GM19455 (cell line): ENCODE measurements around the gene CDC14B.
"Not testable (repeated sequence)": the region's sequence is repeated elsewhere in the genome, so short reads cannot be mapped to it uniquely, and the experiment has no call there.

Experiments used
- ATAC-seq: cut with Tn5 transposase; IDR thresholded peaks from one replicate; pipeline ENCODE4 v1.9.1; 2021; ENCODE audit not compliant: unreplicated experiment

Gene CDC14B

GRCh38 chr9:96587338-96588315 lies 32.0 kb downstream of the CDC14B start:
- no peak for ATAC-seq

- ATAC-seq, result no peak
Observed at GRCh38 chr9:96585426-96585825, 34.2 kb downstream of the CDC14B start.

GRCh38 chr9:96582199-96582598 lies 37.4 kb downstream of the CDC14B start:
- ATAC-seq, result not testable (repeated sequence)

GRCh38 chr9:96581786-96582185 lies 37.9 kb downstream of the CDC14B start:
- ATAC-seq, result no peak

- no peak for ATAC-seq
Observed at GRCh38 chr9:96581301-96581700, 38.3 kb downstream of the CDC14B start.

- no peak for ATAC-seq
Observed at GRCh38 chr9:96574931-96575351, 44.7 kb downstream of the CDC14B start.

- no peak for ATAC-seq
Observed at GRCh38 chr9:96574455-96574854, 45.2 kb downstream of the CDC14B start.

- ATAC-seq, result peak; percentile 58
Observed at GRCh38 chr9:96567203-96567700, 52.4 kb downstream of the CDC14B start.

- peak; percentile 92 for ATAC-seq
Observed at GRCh38 chr9:96566498-96567202, 53.0 kb downstream of the CDC14B start.

GRCh38 chr9:96565671-96566497 lies 53.8 kb downstream of the CDC14B start:
- no peak for ATAC-seq

- no peak for ATAC-seq
Observed at GRCh38 chr9:96564217-96564616, 55.4 kb downstream of the CDC14B start.

- ATAC-seq, result no peak
Observed at GRCh38 chr9:96559339-96559943, 60.2 kb downstream of the CDC14B start.

- ATAC-seq, result no peak
Observed at GRCh38 chr9:96557921-96558320, 61.7 kb downstream of the CDC14B start.

- ATAC-seq, result no peak
Observed at GRCh38 chr9:96556701-96557461, 62.8 kb downstream of the CDC14B start.

- ATAC-seq, result no peak
Observed at GRCh38 chr9:96555567-96556386, 63.9 kb downstream of the CDC14B start.

GRCh38 chr9:96554801-96555566 lies 64.7 kb downstream of the CDC14B start:
- no peak for ATAC-seq

GRCh38 chr9:96554326-96554725 lies 65.3 kb downstream of the CDC14B start:
- ATAC-seq, result no peak

GRCh38 chr9:96553070-96553469 lies 66.6 kb downstream of the CDC14B start:
- ATAC-seq, result no peak
